ENCODE measurements around the gene YAP1.
A peak's percentile ranks its signal among the peaks of the same experiment; 100 is the strongest.

Gene YAP1

DNA sequence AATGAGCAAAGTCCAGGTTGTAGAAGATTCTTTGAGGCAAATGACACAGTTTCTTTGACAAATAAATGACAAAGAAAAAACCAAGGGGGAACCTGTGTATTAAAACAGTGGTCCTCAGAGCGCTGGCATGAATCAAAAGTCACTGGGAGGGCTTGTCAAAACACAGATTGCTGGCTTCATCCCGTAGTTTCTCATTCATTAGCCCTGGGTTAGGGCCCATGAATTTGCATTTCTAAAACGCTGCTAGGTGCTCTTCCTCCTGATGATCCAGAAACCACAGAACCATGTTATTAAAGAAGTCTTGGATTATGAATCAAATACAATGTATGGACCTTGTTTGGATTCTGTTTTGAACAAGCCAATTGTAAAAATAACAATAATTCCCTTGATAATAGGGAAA is 92.7 kb downstream of the YAP1 start:
- FAIRE-seq: no peak
- TF ChIP-seq POLR2AphosphoS5 (IDR thresholded peaks at IDR 0.05; ENCODE audit: low read depth, low read length): no peak
- no peak for TF ChIP-seq TAF1 (IDR thresholded peaks at IDR 0.05; ENCODE audit: low read depth, low read length)
- no peak for TF ChIP-seq POLR2A (IDR thresholded peaks at IDR 0.05; ENCODE audit: low read depth, low read length)
- no peak for TF ChIP-seq POU2F2 (IDR thresholded peaks at IDR 0.05; ENCODE audit: low read depth, low read length)
- no peak for TF ChIP-seq PAX5 (IDR thresholded peaks at IDR 0.05; ENCODE audit: insufficient read depth, low read length, severe bottlenecking)
- TF ChIP-seq SPI1 (IDR thresholded peaks at IDR 0.05; ENCODE audit: low read depth, low read length): no peak

DNA sequence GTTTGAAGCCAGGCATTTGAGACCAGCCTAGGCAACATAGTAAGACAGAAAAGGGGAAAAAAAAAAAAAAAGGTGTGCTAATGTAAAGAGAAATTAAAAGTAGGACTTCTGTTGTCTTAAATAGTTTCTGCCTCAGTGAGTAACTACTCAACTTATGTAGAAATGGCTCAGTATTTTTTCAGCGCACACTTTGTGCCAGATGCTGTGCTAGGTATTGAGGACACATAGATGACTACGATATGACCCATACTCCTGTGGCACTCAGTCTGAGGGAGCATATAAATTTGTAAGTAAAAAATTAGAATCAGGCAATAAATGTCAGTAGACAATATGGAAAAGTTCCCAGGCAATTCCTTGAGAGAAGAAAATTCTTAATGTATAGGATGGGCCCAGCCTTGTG is 93.9 kb downstream of the YAP1 start:
- TF ChIP-seq PAX5 (IDR thresholded peaks at IDR 0.05; ENCODE audit: insufficient read depth, low read length, severe bottlenecking) (no peak), POLR2AphosphoS5 (IDR thresholded peaks at IDR 0.05; ENCODE audit: low read depth, low read length) (no peak), POU2F2 (IDR thresholded peaks at IDR 0.05; ENCODE audit: low read depth, low read length) (no peak), SPI1 (IDR thresholded peaks at IDR 0.05; ENCODE audit: low read depth, low read length) (no peak), POLR2A (IDR thresholded peaks at IDR 0.05; ENCODE audit: low read depth, low read length) (no peak), TAF1 (IDR thresholded peaks at IDR 0.05; ENCODE audit: low read depth, low read length) (no peak)
- FAIRE-seq: no peak
- DNase-seq (ENCODE audit: insufficient read length, low spot score): no peak

More for the DNA sequence above, 92.7 kb downstream of the YAP1 start:
- no peak for DNase-seq (ENCODE audit: insufficient read length, low spot score)

DNA sequence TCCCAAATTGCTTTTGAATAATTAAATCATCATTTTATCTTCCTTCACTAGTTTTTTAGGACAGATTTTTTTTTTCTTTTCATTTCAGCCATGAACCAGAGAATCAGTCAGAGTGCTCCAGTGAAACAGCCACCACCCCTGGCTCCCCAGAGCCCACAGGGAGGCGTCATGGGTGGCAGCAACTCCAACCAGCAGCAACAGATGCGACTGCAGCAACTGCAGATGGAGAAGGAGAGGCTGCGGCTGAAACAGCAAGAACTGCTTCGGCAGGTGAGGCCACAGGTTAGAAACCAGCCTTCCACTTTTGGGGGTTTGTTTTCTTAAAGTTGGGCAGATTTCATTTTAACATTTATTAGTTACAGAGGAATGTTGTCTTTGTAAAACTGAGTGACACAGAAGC is 95.6 kb downstream of the YAP1 start:
- no peak for DNase-seq (ENCODE audit: insufficient read length, low spot score)
- no peak for TF ChIP-seq POLR2A (IDR thresholded peaks at IDR 0.05; ENCODE audit: low read depth, low read length)
- no peak for FAIRE-seq

DNA sequence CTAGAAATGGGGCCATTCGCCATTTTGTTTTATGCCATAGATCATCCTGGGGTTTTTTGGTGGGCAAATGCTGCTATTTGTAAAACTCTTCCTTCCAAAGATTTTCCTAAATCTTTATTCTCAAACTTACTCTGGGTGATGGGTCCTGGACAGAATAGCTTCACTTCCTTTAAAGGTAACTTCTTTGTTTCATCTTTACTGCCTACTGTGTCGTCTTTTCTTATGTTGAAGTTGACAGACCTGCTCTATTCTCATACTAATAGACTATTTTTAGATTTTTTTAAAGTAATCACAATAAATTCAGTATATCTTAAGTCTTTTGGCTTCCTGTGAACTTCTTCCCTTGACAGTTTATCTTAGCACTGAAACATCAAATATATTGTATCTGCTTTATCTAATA is 98.6 kb downstream of the YAP1 start:
- no peak for TF ChIP-seq TAF1 (IDR thresholded peaks at IDR 0.05; ENCODE audit: low read depth, low read length)
- no peak for TF ChIP-seq SPI1 (IDR thresholded peaks at IDR 0.05; ENCODE audit: low read depth, low read length)
- TF ChIP-seq POU2F2 (IDR thresholded peaks at IDR 0.05; ENCODE audit: low read depth, low read length): no peak
- DNase-seq (ENCODE audit: insufficient read length, low spot score): no peak
- FAIRE-seq: no peak

DNA sequence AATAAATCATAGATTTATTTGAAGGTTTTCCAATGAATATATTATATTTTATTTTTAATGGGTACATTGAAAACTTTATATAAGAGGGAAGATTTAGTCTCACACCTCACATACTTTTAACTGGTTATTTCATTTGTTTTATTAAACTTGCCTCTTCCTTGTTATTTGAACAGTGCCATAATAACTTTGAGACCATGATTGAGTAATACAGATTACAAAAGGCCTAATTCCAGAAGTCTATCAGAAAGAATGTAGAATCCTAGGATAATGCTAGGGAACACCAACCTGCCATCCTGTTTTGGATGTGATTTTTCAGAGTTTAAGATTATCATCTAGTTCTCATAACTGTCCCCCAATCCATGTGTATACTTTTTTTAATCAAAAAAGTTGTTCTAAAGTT is 104.4 kb downstream of the YAP1 start:
- DNase-seq (ENCODE audit: insufficient read length, low spot score) (no peak), FAIRE-seq (no peak)
- no peak for TF ChIP-seq TAF1 (IDR thresholded peaks at IDR 0.05; ENCODE audit: low read depth, low read length)
- TF ChIP-seq POLR2A (IDR thresholded peaks at IDR 0.05; ENCODE audit: low read depth, low read length): no peak
- no peak for TF ChIP-seq PAX5 (IDR thresholded peaks at IDR 0.05; ENCODE audit: insufficient read depth, low read length, severe bottlenecking)
- TF ChIP-seq POU2F2 (IDR thresholded peaks at IDR 0.05; ENCODE audit: low read depth, low read length): no peak
- no peak for TF ChIP-seq SPI1 (IDR thresholded peaks at IDR 0.05; ENCODE audit: low read depth, low read length)
- no peak for TF ChIP-seq POLR2AphosphoS5 (IDR thresholded peaks at IDR 0.05; ENCODE audit: low read depth, low read length)

DNA sequence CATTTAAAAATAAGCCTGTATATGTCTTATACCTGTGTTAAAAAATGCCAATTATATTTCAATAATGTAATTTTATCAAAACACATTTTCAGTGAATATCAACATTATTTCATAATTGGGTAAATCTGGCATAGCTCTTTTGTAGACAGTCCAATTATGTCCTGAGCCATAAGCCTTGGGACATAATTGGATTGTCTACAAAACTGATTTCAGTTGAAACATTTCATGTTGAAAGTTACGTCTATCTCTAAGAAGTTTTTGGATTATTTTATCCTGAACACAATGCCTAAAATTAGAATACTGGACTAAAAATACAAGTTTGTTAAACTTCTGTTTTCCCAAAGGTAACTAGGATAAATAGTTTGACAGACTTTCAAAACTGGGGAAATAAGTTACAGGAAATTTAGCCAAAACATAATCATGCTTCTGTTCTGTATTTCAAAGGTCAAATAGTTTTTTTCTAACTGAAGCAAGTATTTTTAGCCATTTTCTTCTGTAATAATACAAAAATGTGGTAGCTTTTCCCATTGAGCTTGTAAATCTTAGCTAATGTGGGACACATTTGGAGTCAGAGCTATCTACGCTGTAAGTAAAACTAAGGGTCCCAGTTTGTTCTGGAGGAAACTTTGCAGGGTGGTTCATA is 106.3 kb downstream of the YAP1 start:
- TF ChIP-seq TAF1 (IDR thresholded peaks at IDR 0.05; ENCODE audit: low read depth, low read length) (no peak), POLR2A (IDR thresholded peaks at IDR 0.05; ENCODE audit: low read depth, low read length) (no peak), PAX5 (IDR thresholded peaks at IDR 0.05; ENCODE audit: insufficient read depth, low read length, severe bottlenecking) (no peak), SPI1 (IDR thresholded peaks at IDR 0.05; ENCODE audit: low read depth, low read length) (no peak), POU2F2 (IDR thresholded peaks at IDR 0.05; ENCODE audit: low read depth, low read length) (no peak), POLR2AphosphoS5 (IDR thresholded peaks at IDR 0.05; ENCODE audit: low read depth, low read length) (no peak)
- DNase-seq (ENCODE audit: insufficient read length, low spot score) (no peak), FAIRE-seq (no peak)

DNA sequence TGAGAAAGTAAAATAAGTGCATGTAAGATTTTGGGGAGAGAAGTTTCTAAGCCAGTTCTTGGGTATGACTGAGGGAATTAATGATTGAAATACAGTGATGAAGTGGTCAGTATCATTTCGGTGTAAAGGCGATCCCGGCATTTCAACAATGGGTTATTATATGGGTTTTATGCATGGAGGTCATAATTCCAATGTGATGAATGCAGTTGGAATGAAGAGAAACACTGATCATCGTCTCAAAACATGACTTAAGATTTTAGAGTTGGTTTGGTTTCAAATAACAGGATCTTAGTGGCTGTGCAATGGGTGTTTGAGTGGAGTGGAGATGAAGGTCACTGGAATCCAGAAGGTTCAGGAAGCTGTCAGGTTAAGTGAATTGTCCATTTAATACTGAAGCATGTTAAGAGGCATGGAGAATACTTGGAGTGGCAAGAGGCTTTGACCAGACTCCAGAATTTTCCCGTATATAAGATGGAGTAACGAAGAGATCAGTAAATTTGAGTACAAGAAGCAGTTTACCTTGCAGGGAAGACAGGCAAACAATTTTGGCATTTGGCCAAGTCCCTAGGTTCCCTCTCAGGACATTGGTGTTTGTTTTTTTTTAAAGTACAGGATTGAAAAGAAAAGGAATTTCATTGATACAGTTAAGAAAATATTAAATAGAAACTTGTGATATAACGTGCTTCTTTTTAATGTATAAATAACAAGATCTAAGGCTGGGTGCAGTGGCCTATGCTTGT is 110.7 kb downstream of the YAP1 start:
- TF ChIP-seq PAX5 (IDR thresholded peaks at IDR 0.05; ENCODE audit: insufficient read depth, low read length, severe bottlenecking) (no peak), POLR2AphosphoS5 (IDR thresholded peaks at IDR 0.05; ENCODE audit: low read depth, low read length) (no peak), TAF1 (IDR thresholded peaks at IDR 0.05; ENCODE audit: low read depth, low read length) (no peak), SPI1 (IDR thresholded peaks at IDR 0.05; ENCODE audit: low read depth, low read length) (no peak), POLR2A (IDR thresholded peaks at IDR 0.05; ENCODE audit: low read depth, low read length) (no peak), POU2F2 (IDR thresholded peaks at IDR 0.05; ENCODE audit: low read depth, low read length) (no peak)
- FAIRE-seq (no peak), DNase-seq (ENCODE audit: insufficient read length, low spot score) (no peak)

DNA sequence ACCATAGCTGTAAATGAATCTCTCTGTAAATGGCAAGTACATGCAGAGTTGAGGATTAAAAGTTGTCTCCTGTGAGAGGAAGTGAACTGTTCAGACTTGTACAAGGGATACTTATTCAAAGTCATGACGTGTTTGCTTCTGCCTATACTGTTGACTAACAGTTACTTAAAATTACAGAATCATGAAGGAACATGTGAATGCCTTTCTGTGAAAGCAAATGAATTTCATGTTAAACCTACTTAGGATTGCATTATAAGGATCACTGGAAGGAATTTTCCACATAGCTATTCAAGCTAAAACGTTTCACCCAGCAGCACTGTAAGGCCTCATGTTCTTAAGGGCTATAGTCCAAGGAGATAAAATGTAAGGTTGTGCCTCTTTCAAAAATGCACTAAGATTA is 113.6 kb downstream of the YAP1 start:
- DNase-seq (ENCODE audit: insufficient read length, low spot score) (no peak), FAIRE-seq (no peak)
- TF ChIP-seq SPI1 (IDR thresholded peaks at IDR 0.05; ENCODE audit: low read depth, low read length): 0 out of 2 replicates have a peak, but pooled peaks have one; percentile 11
- no peak for TF ChIP-seq POU2F2 (IDR thresholded peaks at IDR 0.05; ENCODE audit: low read depth, low read length)

DNA sequence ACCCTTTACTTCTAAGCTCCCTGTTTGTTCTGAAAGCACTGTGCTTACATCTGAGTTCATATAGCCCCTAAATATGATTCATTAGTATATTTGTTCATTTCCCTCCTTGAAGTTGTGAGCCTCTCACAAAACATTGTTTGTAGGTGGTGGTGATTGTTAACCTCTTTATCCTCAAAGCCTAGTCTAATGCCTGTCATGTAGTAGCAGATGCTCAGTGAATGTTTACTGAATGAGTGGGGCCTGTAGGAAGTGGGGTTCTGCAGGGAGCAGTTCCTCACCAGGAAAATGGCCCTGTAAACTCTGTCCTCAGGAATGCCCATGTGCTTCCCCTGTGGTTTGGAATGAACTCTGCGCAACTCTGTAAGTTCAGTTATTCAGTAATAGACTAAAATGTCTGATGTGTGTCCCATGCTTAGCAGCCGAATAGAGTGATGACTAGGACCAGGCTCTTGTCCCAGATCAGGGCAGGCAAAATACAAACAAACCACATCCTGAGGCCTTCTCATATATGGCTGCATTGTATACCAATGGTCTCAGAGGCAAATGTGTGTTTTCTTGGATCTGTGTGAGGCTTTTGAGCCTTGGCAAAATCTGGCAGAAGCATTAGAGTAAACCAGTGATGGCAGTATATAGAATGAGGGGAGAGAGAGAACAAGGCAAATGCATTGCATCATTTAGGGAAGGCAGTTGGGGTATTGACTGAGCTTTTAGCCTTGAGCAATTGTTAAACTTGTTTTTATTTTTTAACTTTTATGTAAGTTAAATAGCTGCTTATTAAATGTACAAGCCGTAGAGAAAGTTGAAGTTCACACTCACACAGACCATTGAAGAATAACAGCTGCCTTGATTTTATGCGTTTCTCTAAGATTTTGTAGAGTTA is 115.7 kb downstream of the YAP1 start:
- FAIRE-seq (no peak), DNase-seq (ENCODE audit: insufficient read length, low spot score) (no peak)
- TF ChIP-seq POLR2AphosphoS5 (IDR thresholded peaks at IDR 0.05; ENCODE audit: low read depth, low read length): no peak
- TF ChIP-seq SPI1 (IDR thresholded peaks at IDR 0.05; ENCODE audit: low read depth, low read length): no peak
- no peak for TF ChIP-seq POLR2A (IDR thresholded peaks at IDR 0.05; ENCODE audit: low read depth, low read length)
- TF ChIP-seq PAX5 (IDR thresholded peaks at IDR 0.05; ENCODE audit: insufficient read depth, low read length, severe bottlenecking): no peak
- no peak for TF ChIP-seq TAF1 (IDR thresholded peaks at IDR 0.05; ENCODE audit: low read depth, low read length)
- TF ChIP-seq POU2F2 (IDR thresholded peaks at IDR 0.05; ENCODE audit: low read depth, low read length): no peak
